ENCODE results near the gene MRPL52.

- TF ChIP-seq POLR2A (IDR thresholded peaks at IDR 0.05; ENCODE audit: low read depth, low read length) (peak; percentile 60; the same call in 1 of the 2 replicates), SPI1 (IDR thresholded peaks at IDR 0.05; ENCODE audit: low read depth, low read length) (no peak), POLR2AphosphoS5 (IDR thresholded peaks at IDR 0.05; ENCODE audit: low read depth, low read length) (no peak), TAF1 (IDR thresholded peaks at IDR 0.05; ENCODE audit: low read depth, low read length) (no peak)
These were observed 26.1 kb upstream of the MRPL52 start for GRCh38 chr14:22803687-22803974.
